ENCODE data around the gene REN.

Gene REN

GRCh38 chr1:204106825-204107224 is 59.3 kb downstream of the REN start:
- DNase-seq = no peak

- DNase-seq = no peak
Measured at GRCh38 chr1:204105131-204105515, 61.0 kb downstream of the REN start.
